Measurements from ENCODE around the gene GPR137. TPM values are rescaled to one million over a fixed set of nuclear protein-coding genes. Genes with fewer than 3 reads are reported as not detected.

Gene GPR137
- total and polyA plus RNA-seq, 9 of the 15 experiments (the other 6 are each of a cell fraction or from before 2014, with no cell fraction given) = 0.32 to 26.7 (median 10.7) TPM

GRCh38 chr11:64317961-64318765 lies 32.5 kb downstream of the GPR137 start, which contains the start of gene PRDX5 (continued):
- TF ChIP-seq IRF9 (tag; IDR thresholded peaks at IDR 0.05) (peak; percentile 85), GABPB2 (CRISPR knock-in tag; conservative IDR thresholded peaks at IDR 0.05) (no peak), ZBTB7A (IDR thresholded peaks at IDR 0.05; ENCODE audit: borderline replicate concordance, control insufficient read depth, low read depth, low read length) (peak; percentile 50; the same call in 1 of the 2 replicates), ZBTB2 (IDR thresholded peaks at IDR 0.05) (peak; percentile 93), ZFX (CRISPR knock-in tag; IDR thresholded peaks at IDR 0.05) (peak; percentile 71), MIER1 (IDR thresholded peaks at IDR 0.05; ENCODE audit: low read depth) (peak; percentile 70; the same call in 1 of the 2 replicates), CREB3 (tag; conservative IDR thresholded peaks at IDR 0.05; ENCODE audit: low read depth) (0 out of 2 replicates have a peak, but pooled peaks have one; percentile 3), PRDM10 (IDR thresholded peaks at IDR 0.05; ENCODE audit: partially characterized antibody) (peak; percentile 38), SAFB (IDR thresholded peaks at IDR 0.05; ENCODE audit: borderline replicate concordance, low read depth, low read length) (peak; percentile 85), NRF1 (conservative IDR thresholded peaks at IDR 0.05 in 1 of 2, IDR thresholded peaks at IDR 0.05 in 1 of 2) (peak; percentile 98 to 99), RBM14 (IDR thresholded peaks at IDR 0.05; ENCODE audit: borderline replicate concordance, insufficient read depth, low read depth, low read length) (0 out of 2 replicates have a peak, but pooled peaks have one; percentile 85), SMARCA4 (IDR thresholded peaks at IDR 0.05) (peak; percentile 42; the same call in 1 of the 2 replicates), ARID1B (IDR thresholded peaks at IDR 0.05) (peak; percentile 33; the same call in 1 of the 2 replicates), E2F6 (IDR thresholded peaks at IDR 0.05; ENCODE audit: borderline replicate concordance in 1 of 2, extremely low read depth in 1 of 2, insufficient read depth in 1 of 2, insufficient read length in 1 of 2, low read depth in 1 of 2, low read length in 1 of 2, poor library complexity in 1 of 2, severe bottlenecking in 1 of 2) (peak in 1 of 2 experiments; percentile 77), ERF (CRISPR knock-in tag; IDR thresholded peaks at IDR 0.05) (peak; percentile 84), CXXC5 (CRISPR knock-in tag; IDR thresholded peaks at IDR 0.05) (peak; percentile 71)
